SU-DHL-6 (cell line): ENCODE measurements around the gene BOK.

Experiments used
- H2AFZ ChIP-seq: fragments of 200-600 bp; sonication (generic); 2 replicates; pipeline ENCODE4 v1.6.1; 2014; ENCODE audit warnings: low read depth, mild to moderate bottlenecking, moderate library complexity, mixed read lengths, antibody characterized with exemption, low read length; ENCODE audit not compliant: severe bottlenecking
- H3F3A ChIP-seq: fragments of 200-600 bp; shearing (Covaris generic); 2 replicates; pipeline ENCODE4 v1.6.0; 2016; ENCODE audit warnings: antibody characterized with exemption, mild to moderate bottlenecking; ENCODE audit not compliant: insufficient read depth
- H3K27ac ChIP-seq: fragments of 200-600 bp; sonication (generic); 2 replicates; pipeline ENCODE4 v1.5.1; 2016; ENCODE audit warnings: low read depth, mild to moderate bottlenecking, low read length, moderate library complexity, mixed read lengths
- H3K27me3 ChIP-seq: fragments of 200-600 bp; sonication (generic), shearing (Covaris generic); 2 replicates; pipeline ENCODE4 v1.6.0; 2014; ENCODE audit warnings: mild to moderate bottlenecking, low read length
- H3K36me3 ChIP-seq: fragments of 200-600 bp; sonication (generic); 2 replicates; pipeline ENCODE4 v1.6.1; 2014; ENCODE audit warnings: mild to moderate bottlenecking, low read length, mixed read lengths
- H3K4me2 ChIP-seq: fragments of 300-600, 200-600 bp; shearing (Covaris generic), sonication (generic); 2 replicates; pipeline ENCODE4 v1.6.0; 2014; ENCODE audit warnings: low read length, low read depth, mild to moderate bottlenecking; ENCODE audit not compliant: poor library complexity, severe bottlenecking
- H3K4me3 ChIP-seq: fragments of 200-600 bp; sonication (generic); 2 replicates; pipeline ENCODE4 v1.5.1; 2014; ENCODE audit warnings: antibody characterized with exemption, low read length, mild to moderate bottlenecking, mixed read lengths; ENCODE audit not compliant: insufficient read depth, poor library complexity, severe bottlenecking
- H3K79me2 ChIP-seq: fragments of 200-600 bp; sonication (generic); 2 replicates; pipeline ENCODE4 v1.6.1; 2014; ENCODE audit warnings: mild to moderate bottlenecking, low read length, moderate library complexity; ENCODE audit not compliant: insufficient read depth
- H3K9ac ChIP-seq: fragments of 200-600 bp; sonication (generic); 2 replicates; pipeline ENCODE4 v1.7.0; 2014; ENCODE audit warnings: mild to moderate bottlenecking, low read length
- H3K9me2 ChIP-seq: fragments of 200-600 bp; sonication (generic); replicated peaks from 2 replicates; pipeline ENCODE4 v1.6.1; 2014; ENCODE audit warnings: low read length; ENCODE audit not compliant: insufficient read depth
- H3K9me3 ChIP-seq: fragments of 200-600 bp; sonication (generic); 2 replicates; pipeline ENCODE4 v1.6.1; 2014; ENCODE audit warnings: low read length, mixed read lengths; ENCODE audit not compliant: insufficient read depth
- H4K20me1 ChIP-seq: fragments of 200-600 bp; sonication (generic); 2 replicates; pipeline ENCODE4 v1.6.1; 2014; ENCODE audit warnings: low read depth, mild to moderate bottlenecking, antibody characterized with exemption, low read length, moderate library complexity, mixed read lengths
- CTCF ChIP-seq: fragments of 200-600 bp; sonication (generic); IDR thresholded peaks from one replicate; pipeline ENCODE4 v1.5.1; 2017; ENCODE audit warnings: antibody characterized with exemption, mild to moderate bottlenecking, low read length, moderate library complexity; ENCODE audit not compliant: insufficient read depth, poor library complexity, severe bottlenecking
- EZH2phosphoT487 ChIP-seq: fragments of 200-600 bp; sonication (generic), shearing (Covaris generic); conservative IDR thresholded peaks from 2 replicates; pipeline ENCODE4 v1.6.1; 2018; ENCODE audit warnings: mild to moderate bottlenecking, antibody characterized with exemption, low read length, moderate library complexity, mixed read lengths

Gene BOK

GRCh38 chr2:241613017-241613780 lies 54.7 kb downstream of the BOK start:
- Histone ChIP-seq H3K9me2 (no peaks in the 10 kb centered on the region), H3F3A (no peaks in the 10 kb centered on the region), H3K79me2 (peaks cover 65% of the 10 kb centered on the region), H3K36me3 (no peaks in the 10 kb centered on the region), H3K9me3 (no peaks in the 10 kb centered on the region), H3K27ac (no peak overlapping the region), H2AFZ (no peak overlapping the region), H3K27me3 (no peaks in the 10 kb centered on the region), H3K9ac (no peak overlapping the region), H3K4me2 (no peak overlapping the region), H4K20me1 (no peaks in the 10 kb centered on the region), H3K4me3 (no peak overlapping the region)
- TF ChIP-seq EZH2phosphoT487 (no peak), CTCF (no peak)

- Histone ChIP-seq H3K4me2 (no peak overlapping the region), H3K79me2 (peaks cover 63% of the 10 kb centered on the region), H3K9ac (no peak overlapping the region), H3K27me3 (no peaks in the 10 kb centered on the region), H3K36me3 (no peaks in the 10 kb centered on the region), H3K27ac (no peak overlapping the region), H3K9me2 (no peaks in the 10 kb centered on the region), H3K4me3 (no peak overlapping the region), H4K20me1 (no peaks in the 10 kb centered on the region), H2AFZ (no peak overlapping the region), H3K9me3 (no peaks in the 10 kb centered on the region), H3F3A (no peaks in the 10 kb centered on the region)
- TF ChIP-seq EZH2phosphoT487 (no peak), CTCF (no peak)
Measured at GRCh38 chr2:241615041-241615440, 56.5 kb downstream of the BOK start.

- H3K27me3 ChIP-seq: no peaks in the 10 kb centered on the region
- no peak overlapping the region for H3K4me2 ChIP-seq
- H3K36me3 ChIP-seq: no peaks in the 10 kb centered on the region
- no peak overlapping the region for H3K9ac ChIP-seq
- H3K27ac ChIP-seq: no peak overlapping the region
- H4K20me1 ChIP-seq: no peaks in the 10 kb centered on the region
- peaks cover 61% of the 10 kb centered on the region for H3K79me2 ChIP-seq
- no peaks in the 10 kb centered on the region for H3K9me2 ChIP-seq
- no peak overlapping the region for H2AFZ ChIP-seq
- H3F3A ChIP-seq: no peaks in the 10 kb centered on the region
- no peak overlapping the region for H3K4me3 ChIP-seq
- H3K9me3 ChIP-seq: no peaks in the 10 kb centered on the region
- TF ChIP-seq CTCF: no peak
- no peak for TF ChIP-seq EZH2phosphoT487
Measured at GRCh38 chr2:241615522-241616052, 57.0 kb downstream of the BOK start.
